Type B pancreatic cell (in vitro differentiated cells): ENCODE data around the gene RABGAP1L. TPM values are rescaled to one million over a fixed set of nuclear protein-coding genes. Genes with fewer than 3 reads are reported as not detected.
"Not testable (repeated sequence)": the region's sequence is repeated elsewhere in the genome, so short reads cannot be mapped to it uniquely, and the experiment has no call there.

Experiments
- DNase-seq: peaks from one replicate; pipeline ENCODE4 v3.0.0; 2021; ENCODE audit warnings: mixed read lengths; ENCODE audit not compliant: unreplicated experiment; ENCODE audit errors: extremely low spot score
- H3K27ac Mint-ChIP-seq: 2 replicates; pipeline ENCODE4 v1.8.0; 2021; ENCODE audit warnings: mild to moderate bottlenecking, mixed read lengths
- H3K27me3 Mint-ChIP-seq: 2 replicates; pipeline ENCODE4 v1.8.0; 2021; ENCODE audit warnings: mixed read lengths
- H3K36me3 Mint-ChIP-seq: 2 replicates; pipeline ENCODE4 v1.8.0; 2021; ENCODE audit warnings: mixed read lengths
- H3K4me1 Mint-ChIP-seq: one replicate; pipeline ENCODE4 v1.8.0; 2021; ENCODE audit warnings: mixed read lengths; ENCODE audit not compliant: unreplicated experiment
- H3K4me3 Mint-ChIP-seq: 2 replicates; pipeline ENCODE4 v1.8.0; 2021; ENCODE audit warnings: mild to moderate bottlenecking, mixed read lengths
- H3K9me3 Mint-ChIP-seq: 2 replicates; pipeline ENCODE4 v1.8.0; 2021; ENCODE audit warnings: mixed read lengths
- CTCF ChIP-seq: fragments of 200-600 bp; sonication (generic); conservative IDR thresholded peaks from 2 replicates; pipeline ENCODE4 v1.5.0; 2021; ENCODE audit warnings: antibody characterized with exemption, mild to moderate bottlenecking
- total RNA-seq: library from RNA; stranded (reverse); gene quantifications from 2 replicates; pipeline ENCODE4 v1.2.1, GENCODE V29; 2021; ENCODE audit warnings: low replicate concordance

RABGAP1L gene
- total RNA-seq, 1 donor from 2014 or later: 35.6 TPM

DNA sequence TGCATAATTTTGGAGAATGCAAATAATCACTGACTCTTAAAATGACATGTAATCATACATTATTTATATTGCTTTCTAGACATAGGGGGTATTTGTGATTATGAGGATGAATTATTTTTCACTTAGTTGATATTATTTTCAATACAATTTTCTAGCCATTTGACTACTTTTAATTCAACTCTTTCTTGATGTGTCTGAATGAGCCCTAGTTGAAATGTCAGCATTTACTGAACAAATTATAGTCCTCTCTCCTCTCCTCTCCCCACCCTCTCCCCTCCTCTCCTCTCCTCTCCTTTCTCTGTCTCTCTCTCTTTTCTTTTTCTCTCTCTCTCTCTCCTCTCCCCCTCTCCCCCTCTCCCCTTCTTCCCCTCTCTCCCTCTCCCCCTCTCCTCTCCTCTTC is 483.1 kb downstream of the RABGAP1L start:
- Mint-ChIP-seq H3K36me3 (no peaks in the 10 kb centered on the region), H3K4me3 (no peak overlapping the region), H3K27ac (no peak overlapping the region), H3K9me3 (no peaks in the 10 kb centered on the region), H3K27me3 (no peaks in the 10 kb centered on the region), H3K4me1 (no peaks in the 10 kb centered on the region)
- DNase-seq: no peak
- TF ChIP-seq CTCF: no peak

GRCh38 chr1:174643206-174643605 is 483.9 kb downstream of the RABGAP1L start:
- Mint-ChIP-seq H3K27me3 (no peaks in the 10 kb centered on the region), H3K27ac (no peak overlapping the region), H3K36me3 (no peaks in the 10 kb centered on the region), H3K4me1 (no peaks in the 10 kb centered on the region), H3K4me3 (no peak overlapping the region), H3K9me3 (no peaks in the 10 kb centered on the region)
- TF ChIP-seq CTCF: no peak
- no peak for DNase-seq

- H3K4me3 Mint-ChIP-seq, H3K9me3 Mint-ChIP-seq, DNase-seq, H3K27me3 Mint-ChIP-seq, H3K36me3 Mint-ChIP-seq, H3K27ac Mint-ChIP-seq: not testable (repeated sequence)
- H3K4me1 Mint-ChIP-seq: peaks cover 10% of the 10 kb centered on the region
Observed at GRCh38 chr1:174649572-174649971, 490.3 kb downstream of the RABGAP1L start.

- Mint-ChIP-seq H3K36me3 (no peaks in the 10 kb centered on the region), H3K4me3 (no peak overlapping the region), H3K27ac (no peak overlapping the region), H3K4me1 (peaks cover 10% of the 10 kb centered on the region), H3K9me3 (no peaks in the 10 kb centered on the region), H3K27me3 (no peaks in the 10 kb centered on the region)
- no peak for DNase-seq
- no peak for TF ChIP-seq CTCF
Observed at GRCh38 chr1:174652569-174653280, 493.4 kb downstream of the RABGAP1L start.

- H3K36me3 Mint-ChIP-seq: no peaks in the 10 kb centered on the region
- H3K9me3 Mint-ChIP-seq: no peaks in the 10 kb centered on the region
- H3K4me1 Mint-ChIP-seq: peaks cover 10% of the 10 kb centered on the region
- no peaks in the 10 kb centered on the region for H3K27me3 Mint-ChIP-seq
- DNase-seq: no peak
- no peak overlapping the region for H3K27ac Mint-ChIP-seq
- H3K4me3 Mint-ChIP-seq: no peak overlapping the region
- TF ChIP-seq CTCF: no peak
Observed at GRCh38 chr1:174654560-174654959, 495.2 kb downstream of the RABGAP1L start.

GRCh38 chr1:174656409-174657059 is 497.2 kb downstream of the RABGAP1L start:
- H3K36me3 Mint-ChIP-seq: no peaks in the 10 kb centered on the region
- H3K4me1 Mint-ChIP-seq: peaks cover 10% of the 10 kb centered on the region
- no peaks in the 10 kb centered on the region for H3K27me3 Mint-ChIP-seq
- H3K4me3 Mint-ChIP-seq: no peak overlapping the region
- no peaks in the 10 kb centered on the region for H3K9me3 Mint-ChIP-seq
- no peak overlapping the region for H3K27ac Mint-ChIP-seq
- no peak for DNase-seq
- no peak for TF ChIP-seq CTCF
